IMR-90 (cell line): ENCODE data around the gene ANKRD13B. TPM values are rescaled to one million over a fixed set of nuclear protein-coding genes. Genes with fewer than 3 reads are reported as not detected.

ENCODE experiments used
- ATAC-seq: fragments of 200-7000 bp; cut with Tn5 transposase; 2 replicates; pipeline ENCODE4 v1.9.1; 2020; ENCODE audit warnings: low read depth, mild to moderate bottlenecking, moderate library complexity
- BruUV-seq: library from RNA; stranded (reverse); fragments of 400-500 nt; replicated peaks from 2 replicates; lab custom pipeline; 2021; lab: Mats Ljungman, UMichigan
- CTCF ChIA-PET: fragments of 300-600 bp; formaldehyde crosslinking; extraction: SDS; loops from one replicate; lab custom pipeline; 2021; ENCODE audit warnings: antibody characterized with exemption; lab: Yijun Ruan, JAX
- POLR2A ChIA-PET: fragments of 300-600 bp; sonication (Branson Sonifier 250); formaldehyde crosslinking; loops from one replicate; lab custom pipeline; 2022; ENCODE audit warnings: antibody characterized with exemption; ENCODE audit not compliant: unreplicated experiment; lab: Charles Lee
- DNase-seq: peaks from one replicate; pipeline ENCODE4 v3.0.0; 2013
- H2AFZ ChIP-seq: replicated peaks from 2 replicates; pipeline ENCODE3; 2013; ENCODE audit warnings: low read length, mild to moderate bottlenecking; ENCODE audit not compliant: poor library complexity
- H2AK5ac ChIP-seq: 2 replicates; pipeline ENCODE4 v1.6.1; 2013; ENCODE audit warnings: low read depth, low read length, inconsistent platforms
- H2AK9ac ChIP-seq: replicated peaks from 2 replicates; pipeline ENCODE3; 2013; ENCODE audit warnings: mild to moderate bottlenecking, low read depth, low read length, moderate library complexity; ENCODE audit not compliant: poor library complexity
- H2BK120ac ChIP-seq: 2 replicates; pipeline ENCODE4 v1.6.1; 2013; ENCODE audit warnings: low read depth, low read length, inconsistent platforms
- H2BK15ac ChIP-seq: 3 replicates; pipeline ENCODE4 v1.6.1; 2013; ENCODE audit warnings: low read depth, low read length, inconsistent platforms
- H2BK20ac ChIP-seq: 2 replicates; pipeline ENCODE4 v1.6.1; 2013; ENCODE audit warnings: low read depth, mild to moderate bottlenecking, inconsistent platforms, low read length, moderate library complexity
- H2BK5ac ChIP-seq: 2 replicates; pipeline ENCODE4 v1.6.1; 2013; ENCODE audit warnings: mild to moderate bottlenecking, low read depth, low read length, inconsistent platforms; ENCODE audit not compliant: poor library complexity, severe bottlenecking
- H3K14ac ChIP-seq: replicated peaks from 2 replicates; pipeline ENCODE4 v1.6.1; 2013; ENCODE audit warnings: low read depth, low read length, inconsistent platforms
- H3K18ac ChIP-seq: 2 replicates; pipeline ENCODE4 v1.6.1; 2013; ENCODE audit warnings: low read depth, low read length, control low read depth
- H3K23ac ChIP-seq: 2 replicates; pipeline ENCODE4 v1.6.1; 2013; ENCODE audit warnings: low read depth, low read length, inconsistent platforms
- H3K27ac ChIP-seq: 2 replicates; pipeline ENCODE4 v1.5.1; 2013; ENCODE audit warnings: mild to moderate bottlenecking, control low read depth, low read length; ENCODE audit not compliant: insufficient read depth
- H3K27me3 ChIP-seq: 2 replicates; pipeline ENCODE4 v1.6.1; 2013; ENCODE audit warnings: low read length; ENCODE audit not compliant: control insufficient read depth, insufficient read depth
- H3K36me3 ChIP-seq: 2 replicates; pipeline ENCODE4 v1.6.1; 2013; ENCODE audit warnings: low read length, mixed read lengths; ENCODE audit not compliant: control insufficient read depth, insufficient read depth
- H3K4ac ChIP-seq: 2 replicates; pipeline ENCODE4 v1.6.1; 2013; ENCODE audit warnings: low read depth, low read length, inconsistent platforms
- H3K4me1 ChIP-seq: 2 replicates; pipeline ENCODE4 v1.6.1; 2013; ENCODE audit warnings: low read length, mixed read lengths; ENCODE audit not compliant: control insufficient read depth, insufficient read depth
- H3K4me2 ChIP-seq: 2 replicates; pipeline ENCODE4 v1.6.1; 2013; ENCODE audit warnings: low read depth, mild to moderate bottlenecking, control low read depth, low read length, moderate library complexity
- H3K4me3 ChIP-seq: 2 replicates; pipeline ENCODE4 v1.5.1; 2013; ENCODE audit warnings: low read depth, mild to moderate bottlenecking, control low read depth, low read length, moderate library complexity; ENCODE audit not compliant: insufficient read depth
- H3K56ac ChIP-seq: 2 replicates; pipeline ENCODE4 v1.6.1; 2013; ENCODE audit warnings: low read length, inconsistent platforms; ENCODE audit not compliant: insufficient read depth; ENCODE audit errors: extremely low read depth
- H3K79me1 ChIP-seq, 2 experiments: 2 replicates each; pipeline ENCODE4 v1.6.1; 2013; ENCODE audit warnings: low read length in 2 of 2, inconsistent platforms in 1 of 2, low read depth in 1 of 2
- H3K9ac ChIP-seq: 2 replicates; pipeline ENCODE4 v1.6.1; 2013; ENCODE audit warnings: low read depth, low read length, control low read depth
- H3K9me1 ChIP-seq: 2 replicates; pipeline ENCODE4 v1.6.1; 2013; ENCODE audit warnings: low read length, inconsistent platforms; ENCODE audit not compliant: insufficient read depth
- H3K9me3 ChIP-seq: 2 replicates; pipeline ENCODE4 v1.6.1; 2013; ENCODE audit warnings: low read length; ENCODE audit not compliant: control insufficient read depth, insufficient read depth
- H4K20me1 ChIP-seq: 2 replicates; pipeline ENCODE4 v1.6.1; 2013; ENCODE audit warnings: low read length, inconsistent platforms; ENCODE audit not compliant: insufficient read depth
- H4K5ac ChIP-seq: 2 replicates; pipeline ENCODE4 v1.6.1; 2013; ENCODE audit warnings: mild to moderate bottlenecking, low read depth, low read length, control low read depth
- H4K8ac ChIP-seq, 2 experiments: 2 replicates each; pipeline ENCODE4 v1.6.1; 2013; ENCODE audit warnings: low read depth in 2 of 2, low read length in 2 of 2, control low read depth in 1 of 2, inconsistent platforms in 1 of 2
- H4K91ac ChIP-seq: 2 replicates; pipeline ENCODE4 v1.6.1; 2013; ENCODE audit warnings: low read depth, low read length, inconsistent platforms; ENCODE audit not compliant: insufficient read depth
- CHD1 ChIP-seq: IDR thresholded peaks from 2 replicates; pipeline ENCODE4 v1.6.1; 2012; ENCODE audit warnings: low read depth, low read length, improper control_type of control experiment
- MXI1 ChIP-seq: IDR thresholded peaks from 2 replicates; pipeline ENCODE4 v1.6.1; 2012; ENCODE audit warnings: low read depth, mild to moderate bottlenecking, low read length, moderate library complexity, borderline replicate concordance
- SMC3 ChIP-seq: fragments of 150-350 bp; IDR thresholded peaks from 2 replicates; pipeline ENCODE4 v1.6.1; 2016; ENCODE audit warnings: low read depth, mild to moderate bottlenecking, antibody characterized with exemption, low read length, moderate library complexity
- WGBS, 2 experiments: methylation state at CpG; one replicate each; pipeline versions ENCODE4 v1.1.5 to v1.1.7; 2013; ENCODE audit warnings: missing lambda C conversion rate in 2 of 2; ENCODE audit not compliant: insufficient read length in 1 of 2; ENCODE audit errors: extremely low coverage in 2 of 2; 5-methylcytosine and 5-hydroxymethylcytosine counted together
- dilution Hi-C: fragments of 300-500 bp; cut with HindIII; formaldehyde crosslinking; loops from one replicate; pipeline ENCODE4 v1.14.3; 2018; ENCODE audit warnings: low sequenced_read_pairs; ENCODE audit not compliant: unreplicated experiment
- in situ Hi-C: fragments of 300-500 bp; cut with MboI; formaldehyde crosslinking; loops from 3 replicates; pipeline ENCODE4 v1.14.3; 2019; ENCODE audit warnings: low sequenced_read_pairs, inconsistent platforms, mixed read lengths
- intact Hi-C: fragments of 100-400 bp; cut with micrococcal nuclease; formaldehyde crosslinking; loops from 2 replicates; pipeline ENCODE4 v1.10.0; 2022
- polyA plus RNA-seq, 3 experiments: library from polyadenylated mRNA; depleted of rRNA; stranded (reverse); fragments of >200 nt; gene quantifications; 2 replicates each; pipeline ENCODE4 v1.2.3, GENCODE V29; 2012; ENCODE audit warnings: low replicate concordance in 1 of 3
- total RNA-seq: library from RNA; depleted of rRNA; stranded (reverse); fragments of >200 nt; gene quantifications from 2 replicates; pipeline ENCODE4 v1.2.3, GENCODE V29; 2012

The ANKRD13B gene
- total and polyA plus RNA-seq, 2 of the 4 experiments (the other 2 are of a cell fraction), result 0.90 to 4.0 TPM

GRCh38 chr17:29590411-29591145 is 2.4 kb upstream of the ANKRD13B start (continued):
- TF ChIP-seq SMC3 (no peak), CHD1 (no peak)

- H4K5ac ChIP-seq, result peak overlapping the region; percentile 38; the same call in 1 of the 2 replicates
- H3K23ac ChIP-seq, result peak overlapping the region; percentile 10; the same call in 1 of the 2 replicates
- no TSS peak for BruUV-seq
- peak overlapping the region; percentile 23 for H4K91ac ChIP-seq
- H3K56ac ChIP-seq, result 0 out of 2 replicates have a peak overlapping the region, but pooled peaks have one; percentile 37
- no peak overlapping the region for H3K4me3 ChIP-seq
- intact Hi-C loops, result loop anchor here (1.0 kb wide), 1 partner anchor 221 kb away; no protein-coding TSS in a partner anchor
- H3K18ac ChIP-seq, result peak overlapping the region; percentile 7; the same call in 1 of the 2 replicates
- in situ Hi-C loops, result no loop called here
- 0% methylated on average over 9 of the region's 31 CpGs; no CpG with 5 or more reads in 1 of the 2 experiments for WGBS, 2 experiments
- peaks cover 11 to 47% of the 10 kb centered on the region in 2 experiments; a peak in 3 of 4 replicates for H3K79me1 ChIP-seq
- H3K4ac ChIP-seq, result peak overlapping the region; percentile 49
- 0 out of 3 replicates have a peak overlapping the region, but pooled peaks have one; percentile 19 for H2BK15ac ChIP-seq
- peak overlapping the region; percentile 97 for H2AFZ ChIP-seq
- peaks cover 2% of the 10 kb centered on the region; the same call in 1 of the 2 replicates for H3K27me3 ChIP-seq
- H3K14ac ChIP-seq, result no peak overlapping the region
- H3K27ac ChIP-seq, result peak overlapping the region; percentile 27
- peaks cover 9% of the 10 kb centered on the region for H3K9me1 ChIP-seq
- ChIA-PET CTCF (interaction anchor here (0.7 to 2.1 kb wide), 4 partner anchors 10 to 221 kb away, joined by 3 to 7 read pairs (median 4); no protein-coding TSS in a partner anchor), POLR2A (interaction anchor here (0.5 kb wide), 1 partner anchor 19 kb away, joined by 3 read pairs; no protein-coding TSS in a partner anchor)
- H2BK120ac ChIP-seq, result peak overlapping the region; percentile 16; the same call in 1 of the 2 replicates
- H2BK5ac ChIP-seq, result peak overlapping the region; percentile 16
- no peak overlapping the region for H2AK5ac ChIP-seq
- peaks cover 55% of the 10 kb centered on the region for H4K20me1 ChIP-seq
- DNase-seq (peak; percentile 45), ATAC-seq (no peak)
- H2AK9ac ChIP-seq, result peak overlapping the region; percentile 93
- peak overlapping the region; percentile 20 to 95; a peak in 3 of 4 replicates for H4K8ac ChIP-seq
- H2BK20ac ChIP-seq, result peak overlapping the region; percentile 16; the same call in 1 of the 2 replicates
- TF ChIP-seq CHD1 (no peak), MXI1 (peak; percentile 82)
- no peaks in the 10 kb centered on the region for H3K36me3 ChIP-seq
- peak overlapping the region; percentile 74 for H3K4me2 ChIP-seq
- H3K4me1 ChIP-seq, result peaks cover 40% of the 10 kb centered on the region
- H3K9me3 ChIP-seq, result no peaks in the 10 kb centered on the region
- H3K9ac ChIP-seq, result no peak overlapping the region; the same call in 1 of the 2 replicates
- dilution Hi-C loops, result no loop called here
These were observed 1.7 kb upstream of the ANKRD13B start for GRCh38 chr17:29591146-29591736.
